K562 (cell line): Measurements from ENCODE around the gene DYNC2I2. TPM values are rescaled to one million over a fixed set of nuclear protein-coding genes. Genes with fewer than 3 reads are reported as not detected.

Experiments used
- ATF1 ChIP-seq, 2 experiments: fragments of 450-650 bp in 1 of 2; IDR thresholded peaks; 2 replicates each; pipeline ENCODE4 v1.6.1; 2016; ENCODE audit warnings: missing compliant biosample characterization in 1 of 2, missing genetic modification characterization in 1 of 2
- BRF1 ChIP-seq: IDR thresholded peaks from 3 replicates; pipeline ENCODE4 v1.6.1; 2011; ENCODE audit warnings: borderline replicate concordance, mild to moderate bottlenecking; ENCODE audit not compliant: insufficient read length; ENCODE audit errors: extremely low read depth
- CHCHD3 ChIP-seq: fragments of 250-450 bp; sonication (Bioruptor Pico); IDR thresholded peaks from 2 replicates; pipeline ENCODE4 v2.1.2; 2022; ENCODE audit warnings: mild to moderate bottlenecking
- COPS2 ChIP-seq: fragments of 450-650 bp; conservative IDR thresholded peaks from 2 replicates; pipeline ENCODE4 v1.6.1; 2016; ENCODE audit warnings: mild to moderate bottlenecking, moderate library complexity
- DNMT1 ChIP-seq: fragments of 450-650 bp; IDR thresholded peaks from 2 replicates; pipeline ENCODE4 v1.6.1; 2016; ENCODE audit warnings: antibody characterized with exemption, mild to moderate bottlenecking
- EWSR1 ChIP-seq: fragments of 450-650 bp; IDR thresholded peaks from 2 replicates; pipeline ENCODE4 v1.6.1; 2018; ENCODE audit warnings: borderline replicate concordance, mild to moderate bottlenecking, low read depth, moderate library complexity; ENCODE audit not compliant: partially characterized antibody
- FOXA3 ChIP-seq, 2 experiments: fragments of 450-650 bp in 1 of 2; sonication (generic) in 1 of 2; formaldehyde crosslinking; IDR thresholded peaks in 1 of 2; conservative IDR thresholded peaks in 1 of 2; 2 replicates each; pipeline versions ENCODE4 v1.4.0 to v1.8.0; 2020 to 2022; ENCODE audit warnings: mild to moderate bottlenecking in 2 of 2, missing genetic modification reagents in 1 of 2
- FOXM1 ChIP-seq, 2 experiments: fragments of 450-650 bp in 1 of 2; sonication (generic) in 1 of 2; formaldehyde crosslinking in 1 of 2; IDR thresholded peaks; 2 replicates each; pipeline versions ENCODE4 v1.6.1 to v1.9.0; 2017 to 2022; ENCODE audit warnings: low read depth in 2 of 2, mild to moderate bottlenecking in 2 of 2, missing genetic modification reagents in 1 of 2, moderate library complexity in 1 of 2
- HDAC6 ChIP-seq: IDR thresholded peaks from 2 replicates; pipeline ENCODE4 v1.6.1; 2012; ENCODE audit warnings: low read depth, mild to moderate bottlenecking, control low read depth, inconsistent platforms, low read length, moderate library complexity
- MEF2D ChIP-seq: conservative IDR thresholded peaks from 2 replicates; pipeline ENCODE4 v1.6.1; 2016; ENCODE audit warnings: low read depth, missing genetic modification characterization, missing compliant biosample characterization
- PRMT5 ChIP-seq: sonication (generic); formaldehyde crosslinking; IDR thresholded peaks from 2 replicates; pipeline ENCODE4 v1.5.0; 2020; ENCODE audit warnings: missing genetic modification reagents
- RBM25 ChIP-seq: fragments of 200-400 bp; formaldehyde crosslinking; IDR thresholded peaks from 2 replicates; pipeline ENCODE4 v1.6.1; 2018; ENCODE audit warnings: low read length, low read depth, moderate library complexity; ENCODE audit not compliant: severe bottlenecking
- RHOXF2B ChIP-seq: fragments of 250-450 bp; sonication (Bioruptor Pico); conservative IDR thresholded peaks from 2 replicates; pipeline ENCODE4 v1.5.1; 2021
- SMARCC2 ChIP-seq: fragments of 450-650 bp; IDR thresholded peaks from 2 replicates; pipeline ENCODE4 v1.6.1; 2017; ENCODE audit warnings: antibody characterized with exemption, moderate library complexity, mild to moderate bottlenecking, low read depth
- SREBF2 ChIP-seq: sonication (generic); formaldehyde crosslinking; IDR thresholded peaks from 2 replicates; pipeline ENCODE4 v1.4.0; 2020; ENCODE audit warnings: mild to moderate bottlenecking, missing genetic modification reagents
- TCFL5 ChIP-seq: fragments of 250-450 bp; sonication (Bioruptor Pico); conservative IDR thresholded peaks from 2 replicates; pipeline ENCODE4 v1.6.1; 2021; ENCODE audit warnings: mild to moderate bottlenecking, moderate library complexity, matching md5 sums
- TEAD2 ChIP-seq: fragments of 450-650 bp; IDR thresholded peaks from 2 replicates; pipeline ENCODE4 v1.6.1; 2016; ENCODE audit warnings: missing genetic modification characterization, control low read depth, missing compliant biosample characterization
- ZFPM2 ChIP-seq: fragments of 250-450 bp; sonication (Bioruptor Pico); IDR thresholded peaks from 2 replicates; pipeline ENCODE4 v1.5.1; 2022; ENCODE audit warnings: mild to moderate bottlenecking
- ZNF146 ChIP-seq: IDR thresholded peaks from one replicate; pipeline ENCODE4 v1.6.1; 2018; ENCODE audit warnings: missing compliant biosample characterization; ENCODE audit not compliant: unreplicated experiment
- ZNF717 ChIP-seq: fragments of 250-450 bp; sonication (Bioruptor Pico); IDR thresholded peaks from 2 replicates; pipeline ENCODE4 v1.5.0; 2021
- ZNF76 ChIP-seq: fragments of 250-450 bp; sonication (Bioruptor Pico); IDR thresholded peaks from 2 replicates; pipeline ENCODE4 v1.4.0; 2020; ENCODE audit warnings: mild to moderate bottlenecking, moderate library complexity, borderline replicate concordance
- ZNF780A ChIP-seq: fragments of 250-450 bp; sonication (Bioruptor Pico); IDR thresholded peaks from 2 replicates; pipeline ENCODE4 v1.5.0; 2021; ENCODE audit warnings: mild to moderate bottlenecking
- polyA plus RNA-seq, 8 experiments: library from polyadenylated mRNA; depleted of rRNA in 4 of 8; stranded (reverse) in 5 of 8; unstranded in 3 of 8; fragments of >200 nt; fragmentation: Nextera tagmentation in 2 of 8; fragmentation: Illumina TruSeq in 1 of 8; extraction: Ambion mirVana in 2 of 8; extraction: Trizol in 1 of 8; gene quantifications; 2 replicates each; pipeline versions ENCODE4 v1.2.1 to v1.2.3, GENCODE V29; 2011 to 2014; ENCODE audit warnings: inconsistent platforms in 1 of 8, missing spikeins in 1 of 8
- total RNA-seq, 7 experiments: library from RNA; depleted of rRNA in 6 of 7; stranded (reverse); fragments of >200 nt in 6 of 7; fragmentation: Illumina TruSeq in 2 of 7; extraction: Trizol in 2 of 7; gene quantifications; 2 replicates each; pipeline versions ENCODE4 v1.2.1 to v1.2.3, GENCODE V29; 2011 to 2021; ENCODE audit warnings: low replicate concordance in 1 of 7
- TF ChIP-seq, protein P1 (sequence below): sonication (generic); formaldehyde crosslinking; IDR thresholded peaks from 2 replicates; pipeline ENCODE4 v1.4.0; 2020; ENCODE audit warnings: mild to moderate bottlenecking, missing genetic modification reagents
- TF ChIP-seq, protein P2 (sequence below): sonication (generic); formaldehyde crosslinking; IDR thresholded peaks from 2 replicates; pipeline ENCODE4 v1.5.0; 2020; ENCODE audit warnings: missing genetic modification reagents
- TF ChIP-seq, protein P3 (sequence below): fragments of 250-450 bp; sonication (Bioruptor Pico); IDR thresholded peaks from 2 replicates; pipeline ENCODE4 v1.9.0; 2021; ENCODE audit warnings: mild to moderate bottlenecking

DYNC2I2 gene
- total and polyA plus RNA-seq, 9 of the 15 experiments (the other 6 are each of a cell fraction or from before 2014, with no cell fraction given) = 1.5 to 249 (median 70.0) TPM

DNA sequence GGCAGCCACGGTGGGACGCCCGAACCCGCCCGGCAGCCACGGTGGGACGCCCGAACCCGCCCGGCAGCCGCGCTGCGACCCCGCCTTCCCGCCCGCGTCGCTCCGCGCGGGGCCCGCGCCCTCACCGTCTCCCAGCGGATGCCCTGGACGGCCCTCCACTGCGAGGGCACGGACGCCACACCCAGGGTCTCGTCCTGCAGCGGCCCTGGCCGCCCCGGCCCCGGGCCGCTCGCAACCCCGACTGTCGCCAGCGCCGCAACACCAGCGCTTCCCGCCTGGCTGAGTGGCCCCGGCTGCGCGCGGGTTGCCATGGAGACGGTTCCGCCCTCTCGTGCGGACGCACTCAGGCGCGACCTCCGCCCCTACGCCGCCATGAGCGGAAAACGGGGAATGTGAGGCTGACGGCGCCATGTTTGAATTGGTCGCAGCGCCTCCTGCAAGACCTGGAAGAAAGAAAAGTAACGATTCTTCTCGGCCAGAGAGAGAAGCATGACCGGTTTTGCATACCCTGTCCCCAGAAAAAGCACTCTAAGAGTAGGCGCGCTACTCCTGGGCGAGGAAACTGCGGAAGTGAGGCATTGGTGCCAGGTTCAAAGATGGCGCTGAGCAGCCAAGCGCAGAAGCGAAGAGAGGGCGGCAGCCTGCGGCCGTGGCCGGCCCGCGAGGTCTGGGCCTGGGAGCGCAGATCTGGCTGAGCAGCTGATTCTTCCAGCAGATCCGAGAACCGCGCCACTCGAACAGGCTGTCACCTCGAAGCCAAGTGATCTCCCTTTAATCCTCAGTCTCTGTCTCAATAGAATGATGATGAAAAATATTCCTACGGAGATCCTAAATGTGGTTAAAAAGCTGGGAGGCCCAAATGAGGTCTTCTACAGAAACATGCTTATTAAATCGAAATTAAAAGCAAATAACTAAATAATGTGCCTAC, at the start of gene DYNC2I2 (continued):
- TF ChIP-seq ZNF146 (CRISPR knock-in tag) = peak; percentile 2
- no peak for TF ChIP-seq SMARCC2
- peak in 1 of 2 experiments; percentile 31; a peak in 1 of 4 replicates for TF ChIP-seq FOXA3 (CRISPR knock-in tag; conservative IDR thresholded peaks at IDR 0.05 in 1 of 2, IDR thresholded peaks at IDR 0.05 in 1 of 2)
- TF ChIP-seq SREBF2 (CRISPR knock-in tag) = no peak
- TF ChIP-seq ZFPM2 (CRISPR knock-in tag) = 0 out of 2 replicates have a peak, but pooled peaks have one; percentile 77
- peak; percentile 40; the same call in 1 of the 2 replicates for TF ChIP-seq TCFL5 (CRISPR knock-in tag)
- peak; percentile 29; the same call in 1 of the 2 replicates for TF ChIP-seq RHOXF2B (CRISPR knock-in tag)
- no peak for TF ChIP-seq PRMT5
- no peak for TF ChIP-seq ZNF780A
- no peak for TF ChIP-seq ZNF717 (CRISPR knock-in tag)
- 0 out of 2 replicates have a peak, but pooled peaks have one; percentile 29 for TF ChIP-seq FOXM1 (IDR thresholded peaks at IDR 0.05; ENCODE audit: low read depth)
- 0 out of 2 replicates have a peak, but pooled peaks have one; percentile 70 for TF ChIP-seq FOXM1 (CRISPR knock-in tag; IDR thresholded peaks at IDR 0.05; ENCODE audit: low read depth)
- peak; percentile 76 for TF ChIP-seq ATF1 (CRISPR knock-in tag; IDR thresholded peaks at IDR 0.05)
- TF ChIP-seq ATF1 (tag; IDR thresholded peaks at IDR 0.05) = peak; percentile 98
- TF ChIP-seq HDAC6 = no peak
- TF ChIP-seq EWSR1 = no peak
- peak; percentile 46 for TF ChIP-seq RBM25
- TF ChIP-seq ZNF76 (CRISPR knock-in tag) = peak; percentile 87
- TF ChIP-seq, protein P1, sequence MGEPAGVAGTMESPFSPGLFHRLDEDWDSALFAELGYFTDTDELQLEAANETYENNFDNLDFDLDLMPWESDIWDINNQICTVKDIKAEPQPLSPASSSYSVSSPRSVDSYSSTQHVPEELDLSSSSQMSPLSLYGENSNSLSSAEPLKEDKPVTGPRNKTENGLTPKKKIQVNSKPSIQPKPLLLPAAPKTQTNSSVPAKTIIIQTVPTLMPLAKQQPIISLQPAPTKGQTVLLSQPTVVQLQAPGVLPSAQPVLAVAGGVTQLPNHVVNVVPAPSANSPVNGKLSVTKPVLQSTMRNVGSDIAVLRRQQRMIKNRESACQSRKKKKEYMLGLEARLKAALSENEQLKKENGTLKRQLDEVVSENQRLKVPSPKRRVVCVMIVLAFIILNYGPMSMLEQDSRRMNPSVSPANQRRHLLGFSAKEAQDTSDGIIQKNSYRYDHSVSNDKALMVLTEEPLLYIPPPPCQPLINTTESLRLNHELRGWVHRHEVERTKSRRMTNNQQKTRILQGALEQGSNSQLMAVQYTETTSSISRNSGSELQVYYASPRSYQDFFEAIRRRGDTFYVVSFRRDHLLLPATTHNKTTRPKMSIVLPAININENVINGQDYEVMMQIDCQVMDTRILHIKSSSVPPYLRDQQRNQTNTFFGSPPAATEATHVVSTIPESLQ = no peak
- TF ChIP-seq BRF1 = no peak
- TF ChIP-seq, protein P2, sequence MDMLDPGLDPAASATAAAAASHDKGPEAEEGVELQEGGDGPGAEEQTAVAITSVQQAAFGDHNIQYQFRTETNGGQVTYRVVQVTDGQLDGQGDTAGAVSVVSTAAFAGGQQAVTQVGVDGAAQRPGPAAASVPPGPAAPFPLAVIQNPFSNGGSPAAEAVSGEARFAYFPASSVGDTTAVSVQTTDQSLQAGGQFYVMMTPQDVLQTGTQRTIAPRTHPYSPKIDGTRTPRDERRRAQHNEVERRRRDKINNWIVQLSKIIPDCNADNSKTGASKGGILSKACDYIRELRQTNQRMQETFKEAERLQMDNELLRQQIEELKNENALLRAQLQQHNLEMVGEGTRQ = no peak
- TF ChIP-seq COPS2 = no peak
- peak; percentile 98 for TF ChIP-seq TEAD2 (tag)
- TF ChIP-seq MEF2D = peak; percentile 90
- TF ChIP-seq CHCHD3 (CRISPR knock-in tag) = no peak; the same call in 1 of the 2 replicates
- TF ChIP-seq DNMT1 = peak; percentile 87; the same call in 1 of the 2 replicates
- TF ChIP-seq, protein P3, sequence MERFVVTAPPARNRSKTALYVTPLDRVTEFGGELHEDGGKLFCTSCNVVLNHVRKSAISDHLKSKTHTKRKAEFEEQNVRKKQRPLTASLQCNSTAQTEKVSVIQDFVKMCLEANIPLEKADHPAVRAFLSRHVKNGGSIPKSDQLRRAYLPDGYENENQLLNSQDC (CRISPR knock-in tag) = peak; percentile 83
